K562 (cell line): ENCODE results near the gene DOK7. TPM values are rescaled to one million over a fixed set of nuclear protein-coding genes. Genes with fewer than 3 reads are reported as not detected.

Experiments
- ATAC-seq: fragments of 200-7000 bp; cut with Tn5 transposase; 3 replicates; pipeline ENCODE4 v1.9.1; 2020; ENCODE audit warnings: moderate library complexity
- BruUV-seq: library from RNA; stranded (reverse); fragments of 400-500 nt; replicated peaks from 2 replicates; lab custom pipeline; 2021; lab: Mats Ljungman, UMichigan
- CTCF ChIA-PET: fragments of 300-600 bp; formaldehyde crosslinking; extraction: SDS; loops from one replicate; lab custom pipeline; 2021; ENCODE audit warnings: low intra/inter-chr PET ratio; lab: Yijun Ruan, JAX
- POLR2A ChIA-PET: fragments of 300-600, 350-650 bp; sonication (Branson Sonifier 250); formaldehyde crosslinking; extraction: SDS; loops from one replicate; lab custom pipeline; 2021; ENCODE audit warnings: antibody characterized with exemption, inconsistent platforms; lab: Yijun Ruan, JAX
- DNase-seq, 4 experiments: peaks; one replicate each; pipeline versions ENCODE4 v3.0.0 to v3.0.0-alpha.2; 2011 to 2018; ENCODE audit warnings: low spot score in 3 of 4, mixed read lengths in 3 of 4; ENCODE audit errors: extremely low read depth in 1 of 4
- FAIRE-seq: peaks from 2 replicates; lab custom pipeline; 2011; peaks lifted over from hg19 to GRCh38; lab: Jason Lieb, UNC
- H2AFZ ChIP-seq: 2 replicates; pipeline ENCODE4 v1.6.0; 2011; ENCODE audit warnings: low read depth, low read length, control low read depth, inconsistent platforms
- H3K27ac ChIP-seq: fragments of 200-600 bp; 3 replicates; pipeline ENCODE4 v1.8.0; 2011; ENCODE audit warnings: low read depth, mild to moderate bottlenecking, control low read depth, inconsistent platforms, low read length, moderate library complexity, mixed read lengths; ENCODE audit errors: extremely low read depth
- H3K27me3 ChIP-seq, 2 experiments: fragments of 300-600 bp in 1 of 2; 2 replicates in 1 of 2; 3 replicates in 1 of 2; pipeline versions ENCODE4 v1.6.0 to v1.8.0; 2011; ENCODE audit warnings: inconsistent platforms in 2 of 2, low read length in 2 of 2, mild to moderate bottlenecking in 1 of 2, mixed read lengths in 1 of 2, moderate library complexity in 1 of 2; ENCODE audit not compliant: control insufficient read depth in 2 of 2, insufficient read depth in 2 of 2
- H3K36me3 ChIP-seq: fragments of 300-600 bp; 3 replicates; pipeline ENCODE4 v1.8.0; 2011; ENCODE audit warnings: mild to moderate bottlenecking, low read length, inconsistent platforms; ENCODE audit not compliant: control insufficient read depth, insufficient read depth
- H3K4me1 ChIP-seq, 2 experiments: fragments of 200-600 bp in 1 of 2; replicated peaks in 1 of 2; 2 replicates in 1 of 2; 3 replicates in 1 of 2; pipeline versions ENCODE4 v1.5.1 to v1.8.0; 2011; ENCODE audit warnings: inconsistent platforms in 2 of 2, low read length in 2 of 2, mild to moderate bottlenecking in 1 of 2, mixed read lengths in 1 of 2, moderate library complexity in 1 of 2; ENCODE audit not compliant: control insufficient read depth in 2 of 2, insufficient read depth in 2 of 2
- H3K4me2 ChIP-seq: 2 replicates; pipeline ENCODE4 v1.6.1; 2011; ENCODE audit warnings: low read length, control low read depth, inconsistent platforms, mixed read lengths; ENCODE audit not compliant: insufficient read depth
- H3K4me3 ChIP-seq: fragments of 200-600 bp; sonication (generic), shearing (Covaris generic); 2 replicates; pipeline ENCODE4 v1.5.1; 2016; ENCODE audit warnings: control low read depth, inconsistent platforms
- H3K79me2 ChIP-seq: fragments of 200-600 bp; 3 replicates; pipeline ENCODE4 v1.8.0; 2011; ENCODE audit warnings: low read length, inconsistent platforms; ENCODE audit not compliant: control insufficient read depth, insufficient read depth
- H3K9ac ChIP-seq, 2 experiments: 2 replicates each; pipeline versions ENCODE4 v1.6.0 to v1.6.1; 2011; ENCODE audit warnings: low read depth in 2 of 2, low read length in 2 of 2, control low read depth in 1 of 2, inconsistent platforms in 1 of 2, mild to moderate bottlenecking in 1 of 2, mixed read lengths in 1 of 2; ENCODE audit not compliant: insufficient read depth in 1 of 2
- H3K9me1 ChIP-seq: one replicate; pipeline ENCODE4 v1.6.0; 2011; ENCODE audit warnings: inconsistent platforms, mild to moderate bottlenecking, low read length, moderate library complexity; ENCODE audit not compliant: control insufficient read depth, insufficient read depth
- H3K9me3 ChIP-seq: replicated peaks from 2 replicates; pipeline ENCODE4 v1.5.1; 2011; ENCODE audit warnings: low read depth, low read length, inconsistent platforms; ENCODE audit not compliant: control insufficient read depth, insufficient read depth
- H4K20me1 ChIP-seq: replicated peaks from 2 replicates; pipeline ENCODE4 v1.6.1; 2011; ENCODE audit warnings: low read length, inconsistent platforms, mixed read lengths; ENCODE audit not compliant: control insufficient read depth, insufficient read depth
- CBFA2T2 ChIP-seq: fragments of 450-650 bp; conservative IDR thresholded peaks from 2 replicates; pipeline ENCODE4 v1.6.1; 2017; ENCODE audit warnings: mild to moderate bottlenecking
- DACH1 ChIP-seq: fragments of 450-650 bp; IDR thresholded peaks from 2 replicates; pipeline ENCODE4 v1.6.1; 2018; ENCODE audit not compliant: partially characterized antibody
- EGR1 ChIP-seq: fragments of 450-650 bp; conservative IDR thresholded peaks from 2 replicates; pipeline ENCODE4 v1.6.1; 2017; ENCODE audit warnings: mild to moderate bottlenecking
- USF1 ChIP-seq: sonication (generic); formaldehyde crosslinking; IDR thresholded peaks from 2 replicates; pipeline ENCODE4 v1.9.0; 2022; ENCODE audit warnings: mild to moderate bottlenecking, missing genetic modification reagents
- ZNF311 ChIP-seq: fragments of 250-450 bp; sonication (Bioruptor Pico); IDR thresholded peaks from 2 replicates; pipeline ENCODE4 v1.4.0; 2020; ENCODE audit warnings: mild to moderate bottlenecking, moderate library complexity
- WGBS: fragments of 100-300 bp; shearing (Covaris generic); methylation state at CpG from one replicate; pipeline ENCODE4 v1.1.6; 2016; ENCODE audit warnings: low coverage, mixed read lengths; ENCODE audit not compliant: insufficient coverage; ENCODE audit errors: missing lambda C conversion rate; 5-methylcytosine and 5-hydroxymethylcytosine counted together
- in situ Hi-C: fragments of 300-500 bp; cut with MboI; formaldehyde crosslinking; loops from 4 replicates; pipeline ENCODE4 v1.15.0; 2018; ENCODE audit warnings: inconsistent platforms, mixed read lengths
- intact Hi-C: fragments of 100-400 bp; cut with micrococcal nuclease; formaldehyde crosslinking; loops from 2 replicates; pipeline ENCODE4 v1.14.2; 2022
- polyA plus RNA-seq, 8 experiments: library from polyadenylated mRNA; depleted of rRNA in 4 of 8; stranded (reverse) in 5 of 8; unstranded in 3 of 8; fragments of >200 nt; fragmentation: Nextera tagmentation in 2 of 8; fragmentation: Illumina TruSeq in 1 of 8; extraction: Ambion mirVana in 2 of 8; extraction: Trizol in 1 of 8; gene quantifications; 2 replicates each; pipeline versions ENCODE4 v1.2.1 to v1.2.3, GENCODE V29; 2011 to 2014; ENCODE audit warnings: inconsistent platforms in 1 of 8, missing spikeins in 1 of 8
- total RNA-seq, 7 experiments: library from RNA; depleted of rRNA in 6 of 7; stranded (reverse); fragments of >200 nt in 6 of 7; fragmentation: Illumina TruSeq in 2 of 7; extraction: Trizol in 2 of 7; gene quantifications; 2 replicates each; pipeline versions ENCODE4 v1.2.1 to v1.2.3, GENCODE V29; 2011 to 2021; ENCODE audit warnings: low replicate concordance in 1 of 7

Gene DOK7
- total and polyA plus RNA-seq, 9 of the 15 experiments (the other 6 are each of a cell fraction or from before 2014, with no cell fraction given), result not detected

GRCh38 chr4:3461515-3462291 lies 1.4 kb upstream of the DOK7 start:
- Histone ChIP-seq H3K4me1 (peaks cover 0 to 30% of the 10 kb centered on the region in 2 experiments; a peak in 2 of 5 replicates), H3K27ac (no peak overlapping the region), H3K9me3 (no peaks in the 10 kb centered on the region), H2AFZ (no peak overlapping the region), H3K4me2 (no peak overlapping the region), H3K79me2 (no peaks in the 10 kb centered on the region), H4K20me1 (peaks cover 12% of the 10 kb centered on the region; the same call in 1 of the 2 replicates), H3K27me3 (peaks cover 29 to 68% of the 10 kb centered on the region in 2 experiments), H3K4me3 (no peak overlapping the region), H3K9me1 (peaks cover 2% of the 10 kb centered on the region), H3K36me3 (no peaks in the 10 kb centered on the region), H3K9ac (no peak overlapping the region)
- WGBS, result 6% methylated on average over 20 of the region's 25 CpGs
- no TSS peak for BruUV-seq
- intact Hi-C loops, result no loop called here
- DNase-seq (no peak), FAIRE-seq (no peak), ATAC-seq (no peak)
- ChIA-PET CTCF (no interaction called here), POLR2A (no interaction called here)
- TF ChIP-seq EGR1, result 0 out of 2 replicates have a peak, but pooled peaks have one; percentile 10
- TF ChIP-seq ZNF311, result no peak
- TF ChIP-seq DACH1, result no peak
- in situ Hi-C loops, result no loop called here

GRCh38 chr4:3462321-3462789 lies 751 bp upstream of the DOK7 start:
- in situ Hi-C loops (no loop called here), intact Hi-C loops (no loop called here)
- Histone ChIP-seq H3K9me1 (peaks cover 2% of the 10 kb centered on the region), H3K27ac (no peak overlapping the region), H3K9me3 (no peaks in the 10 kb centered on the region), H3K36me3 (no peaks in the 10 kb centered on the region), H3K27me3 (peaks cover 29 to 66% of the 10 kb centered on the region in 2 experiments), H3K9ac (no peak overlapping the region; a peak in 1 of 4 replicates), H3K4me3 (no peak overlapping the region), H3K4me2 (no peak overlapping the region), H2AFZ (no peak overlapping the region), H4K20me1 (peaks cover 12% of the 10 kb centered on the region; the same call in 1 of the 2 replicates), H3K79me2 (no peaks in the 10 kb centered on the region), H3K4me1 (peaks cover 0 to 34% of the 10 kb centered on the region in 2 experiments; a peak in 2 of 5 replicates)
- no TSS peak for BruUV-seq
- FAIRE-seq (no peak), ATAC-seq (no peak), DNase-seq (no peak)
- TF ChIP-seq CBFA2T2 (no peak), USF1 (CRISPR knock-in tag) (peak; percentile 13; the same call in 1 of the 2 replicates)
- WGBS, result 0% methylated on average over 10 of the region's 10 CpGs
- ChIA-PET POLR2A (interaction anchor here (1.3 kb wide), 1 partner anchor 326 kb away, joined by 4 read pairs; no protein-coding TSS in a partner anchor), CTCF (no interaction called here)
